ENCODE results near the gene SOWAHC.

Gene SOWAHC

DNA sequence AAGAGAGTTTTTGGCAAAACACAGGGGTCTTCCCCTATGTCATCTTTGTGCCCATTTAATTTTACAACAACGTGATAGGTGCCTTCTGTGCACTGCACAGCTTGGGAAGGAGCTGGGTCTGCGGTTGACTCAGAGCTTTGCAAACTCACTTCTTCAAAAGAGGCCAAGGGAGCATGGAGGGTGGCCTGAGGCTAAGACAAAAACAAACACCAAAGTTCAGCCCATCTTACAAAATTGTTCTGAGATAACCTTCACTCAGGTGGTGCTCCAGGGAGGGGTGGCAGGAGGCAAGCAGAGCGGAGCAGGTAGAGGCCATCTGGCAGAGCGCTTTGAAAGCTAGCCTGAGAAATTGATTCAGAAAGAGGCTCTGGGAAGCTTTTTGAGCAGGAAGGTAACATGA lies 9.8 kb downstream of the SOWAHC start:
- ChIA-PET POLR2A (interaction anchor here (5.2 kb wide), 1 partner anchor 9 kb away, joined by 18 read pairs; the partner anchor contains the start of genes SEPTIN10 and SOWAHC), CTCF (no interaction called here)

DNA sequence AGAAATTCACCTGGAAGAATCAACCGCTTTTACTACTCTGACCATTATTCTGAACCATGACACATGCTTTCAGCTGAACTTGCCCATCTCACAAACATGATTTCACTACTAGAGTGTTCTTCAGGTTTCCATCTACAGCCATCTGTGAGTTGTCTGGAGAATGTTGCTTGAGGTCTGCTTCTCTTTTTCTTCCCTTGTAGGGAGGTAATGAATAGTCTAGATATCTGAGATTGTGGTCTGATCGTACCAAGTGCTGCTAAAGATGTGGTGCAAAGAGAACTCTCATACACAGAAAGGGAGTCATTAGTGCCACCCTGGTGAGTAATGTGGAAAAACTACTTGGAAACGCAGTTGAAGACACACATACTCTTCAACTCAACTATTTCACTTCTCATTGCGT lies 10.2 kb downstream of the SOWAHC start:
- Histone ChIP-seq H3K4me3 (ENCODE audit: low read depth, low read length) (no peak overlapping the region), H3K9me3 (ENCODE audit: control insufficient read depth, insufficient read depth, low read depth, low read length) (no peaks in the 10 kb centered on the region), H3K27ac (ENCODE audit: extremely low read depth, low read depth, low read length) (no peak overlapping the region), H3K36me3 (ENCODE audit: control insufficient read depth in 2 of 2, insufficient read depth in 1 of 2, low read length in 2 of 2) (no peaks in the 10 kb centered on the region), H3K4me1 (ENCODE audit: control insufficient read depth, insufficient read depth, low read length) (no peaks in the 10 kb centered on the region)
- ChIA-PET POLR2A (interaction anchor here (5.2 kb wide), 1 partner anchor 10 kb away, joined by 18 read pairs; the partner anchor contains the start of genes SEPTIN10 and SOWAHC), CTCF (no interaction called here)
- no peak for TF ChIP-seq SALL2 (tag by site-specific recombination; IDR thresholded peaks at IDR 0.05; ENCODE audit: borderline replicate concordance)
- TF ChIP-seq, protein P1, sequence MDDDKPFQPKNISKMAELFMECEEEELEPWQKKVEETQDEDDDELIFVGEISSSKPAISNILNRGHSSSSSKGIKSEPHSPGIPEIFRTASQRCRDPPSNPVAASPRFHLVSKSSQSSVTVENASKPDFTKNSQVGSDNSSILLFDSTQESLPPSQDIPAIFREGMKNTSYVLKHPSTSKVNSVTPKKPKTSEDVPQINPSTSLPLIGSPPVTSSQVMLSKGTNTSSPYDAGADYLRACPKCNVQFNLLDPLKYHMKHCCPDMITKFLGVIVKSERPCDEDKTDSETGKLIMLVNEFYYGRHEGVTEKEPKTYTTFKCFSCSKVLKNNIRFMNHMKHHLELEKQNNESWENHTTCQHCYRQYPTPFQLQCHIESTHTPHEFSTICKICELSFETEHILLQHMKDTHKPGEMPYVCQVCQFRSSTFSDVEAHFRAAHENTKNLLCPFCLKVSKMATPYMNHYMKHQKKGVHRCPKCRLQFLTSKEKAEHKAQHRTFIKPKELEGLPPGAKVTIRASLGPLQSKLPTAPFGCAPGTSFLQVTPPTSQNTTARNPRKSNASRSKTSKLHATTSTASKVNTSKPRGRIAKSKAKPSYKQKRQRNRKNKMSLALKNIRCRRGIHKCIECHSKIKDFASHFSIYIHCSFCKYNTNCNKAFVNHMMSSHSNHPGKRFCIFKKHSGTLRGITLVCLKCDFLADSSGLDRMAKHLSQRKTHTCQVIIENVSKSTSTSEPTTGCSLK (tag by site-specific recombination; IDR thresholded peaks at IDR 0.05) = no peak
- no peak for TF ChIP-seq GLI4 (tag by site-specific recombination; IDR thresholded peaks at IDR 0.05)
- TF ChIP-seq, protein P2, sequence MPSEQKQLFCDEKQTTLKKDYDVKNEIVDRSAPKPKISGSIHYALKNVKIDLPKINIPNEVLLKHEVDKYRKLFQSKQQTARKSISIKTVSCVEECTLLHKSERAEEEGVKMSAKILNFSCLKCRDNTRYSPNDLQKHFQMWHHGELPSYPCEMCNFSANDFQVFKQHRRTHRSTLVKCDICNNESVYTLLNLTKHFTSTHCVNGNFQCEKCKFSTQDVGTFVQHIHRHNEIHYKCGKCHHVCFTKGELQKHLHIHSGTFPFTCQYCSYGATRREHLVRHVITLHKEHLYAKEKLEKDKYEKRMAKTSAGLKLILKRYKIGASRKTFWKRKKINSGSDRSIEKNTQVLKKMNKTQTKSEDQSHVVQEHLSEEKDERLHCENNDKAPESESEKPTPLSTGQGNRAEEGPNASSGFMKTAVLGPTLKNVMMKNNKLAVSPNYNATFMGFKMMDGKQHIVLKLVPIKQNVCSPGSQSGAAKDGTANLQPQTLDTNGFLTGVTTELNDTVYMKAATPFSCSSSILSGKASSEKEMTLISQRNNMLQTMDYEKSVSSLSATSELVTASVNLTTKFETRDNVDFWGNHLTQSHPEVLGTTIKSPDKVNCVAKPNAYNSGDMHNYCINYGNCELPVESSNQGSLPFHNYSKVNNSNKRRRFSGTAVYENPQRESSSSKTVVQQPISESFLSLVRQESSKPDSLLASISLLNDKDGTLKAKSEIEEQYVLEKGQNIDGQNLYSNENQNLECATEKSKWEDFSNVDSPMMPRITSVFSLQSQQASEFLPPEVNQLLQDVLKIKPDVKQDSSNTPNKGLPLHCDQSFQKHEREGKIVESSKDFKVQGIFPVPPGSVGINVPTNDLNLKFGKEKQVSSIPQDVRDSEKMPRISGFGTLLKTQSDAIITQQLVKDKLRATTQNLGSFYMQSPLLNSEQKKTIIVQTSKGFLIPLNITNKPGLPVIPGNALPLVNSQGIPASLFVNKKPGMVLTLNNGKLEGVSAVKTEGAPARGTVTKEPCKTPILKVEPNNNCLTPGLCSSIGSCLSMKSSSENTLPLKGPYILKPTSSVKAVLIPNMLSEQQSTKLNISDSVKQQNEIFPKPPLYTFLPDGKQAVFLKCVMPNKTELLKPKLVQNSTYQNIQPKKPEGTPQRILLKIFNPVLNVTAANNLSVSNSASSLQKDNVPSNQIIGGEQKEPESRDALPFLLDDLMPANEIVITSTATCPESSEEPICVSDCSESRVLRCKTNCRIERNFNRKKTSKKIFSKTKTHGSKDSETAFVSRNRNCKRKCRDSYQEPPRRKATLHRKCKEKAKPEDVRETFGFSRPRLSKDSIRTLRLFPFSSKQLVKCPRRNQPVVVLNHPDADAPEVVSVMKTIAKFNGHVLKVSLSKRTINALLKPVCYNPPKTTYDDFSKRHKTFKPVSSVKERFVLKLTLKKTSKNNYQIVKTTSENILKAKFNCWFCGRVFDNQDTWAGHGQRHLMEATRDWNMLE (tag by site-specific recombination; conservative IDR thresholded peaks at IDR 0.05; ENCODE audit: low read depth) = no peak
- no peak for TF ChIP-seq ZNF521 (tag by site-specific recombination; IDR thresholded peaks at IDR 0.05)
- TF ChIP-seq ZNF621 (tag by site-specific recombination; IDR thresholded peaks at IDR 0.05) = no peak
- TF ChIP-seq ZNF174 (tag by site-specific recombination; IDR thresholded peaks at IDR 0.05) = no peak
- no peak for TF ChIP-seq ZSCAN23 (tag by site-specific recombination; IDR thresholded peaks at IDR 0.05)
- TF ChIP-seq OVOL3 (tag by site-specific recombination; IDR thresholded peaks at IDR 0.05) = no peak
- no peak for TF ChIP-seq ZNF473 (tag by site-specific recombination; IDR thresholded peaks at IDR 0.05)
- TF ChIP-seq, protein P3, sequence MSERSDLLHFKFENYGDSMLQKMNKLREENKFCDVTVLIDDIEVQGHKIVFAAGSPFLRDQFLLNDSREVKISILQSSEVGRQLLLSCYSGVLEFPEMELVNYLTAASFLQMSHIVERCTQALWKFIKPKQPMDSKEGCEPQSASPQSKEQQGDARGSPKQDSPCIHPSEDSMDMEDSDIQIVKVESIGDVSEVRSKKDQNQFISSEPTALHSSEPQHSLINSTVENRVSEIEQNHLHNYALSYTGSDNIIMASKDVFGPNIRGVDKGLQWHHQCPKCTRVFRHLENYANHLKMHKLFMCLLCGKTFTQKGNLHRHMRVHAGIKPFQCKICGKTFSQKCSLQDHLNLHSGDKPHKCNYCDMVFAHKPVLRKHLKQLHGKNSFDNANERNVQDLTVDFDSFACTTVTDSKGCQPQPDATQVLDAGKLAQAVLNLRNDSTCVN (tag by site-specific recombination; optimal IDR thresholded peaks at IDR 0.05) = no peak
- TF ChIP-seq ZNF677 (tag by site-specific recombination; IDR thresholded peaks at IDR 0.05) = no peak
- TF ChIP-seq, protein P4, sequence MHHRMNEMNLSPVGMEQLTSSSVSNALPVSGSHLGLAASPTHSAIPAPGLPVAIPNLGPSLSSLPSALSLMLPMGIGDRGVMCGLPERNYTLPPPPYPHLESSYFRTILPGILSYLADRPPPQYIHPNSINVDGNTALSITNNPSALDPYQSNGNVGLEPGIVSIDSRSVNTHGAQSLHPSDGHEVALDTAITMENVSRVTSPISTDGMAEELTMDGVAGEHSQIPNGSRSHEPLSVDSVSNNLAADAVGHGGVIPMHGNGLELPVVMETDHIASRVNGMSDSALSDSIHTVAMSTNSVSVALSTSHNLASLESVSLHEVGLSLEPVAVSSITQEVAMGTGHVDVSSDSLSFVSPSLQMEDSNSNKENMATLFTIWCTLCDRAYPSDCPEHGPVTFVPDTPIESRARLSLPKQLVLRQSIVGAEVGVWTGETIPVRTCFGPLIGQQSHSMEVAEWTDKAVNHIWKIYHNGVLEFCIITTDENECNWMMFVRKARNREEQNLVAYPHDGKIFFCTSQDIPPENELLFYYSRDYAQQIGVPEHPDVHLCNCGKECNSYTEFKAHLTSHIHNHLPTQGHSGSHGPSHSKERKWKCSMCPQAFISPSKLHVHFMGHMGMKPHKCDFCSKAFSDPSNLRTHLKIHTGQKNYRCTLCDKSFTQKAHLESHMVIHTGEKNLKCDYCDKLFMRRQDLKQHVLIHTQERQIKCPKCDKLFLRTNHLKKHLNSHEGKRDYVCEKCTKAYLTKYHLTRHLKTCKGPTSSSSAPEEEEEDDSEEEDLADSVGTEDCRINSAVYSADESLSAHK (tag by site-specific recombination; IDR thresholded peaks at IDR 0.05) = no peak
- TF ChIP-seq ZNF776 (tag by site-specific recombination; IDR thresholded peaks at IDR 0.05; ENCODE audit: borderline replicate concordance) = no peak
- no peak for TF ChIP-seq KLF8 (tag by site-specific recombination; IDR thresholded peaks at IDR 0.05)

More for the DNA sequence above, 9.8 kb downstream of the SOWAHC start:
- Histone ChIP-seq H3K4me3 (ENCODE audit: low read depth, low read length) (no peak overlapping the region), H3K36me3 (ENCODE audit: control insufficient read depth in 2 of 2, insufficient read depth in 1 of 2, low read length in 2 of 2) (no peaks in the 10 kb centered on the region), H3K4me1 (ENCODE audit: control insufficient read depth, insufficient read depth, low read length) (no peaks in the 10 kb centered on the region), H3K27ac (ENCODE audit: extremely low read depth, low read depth, low read length) (no peak overlapping the region), H3K9me3 (ENCODE audit: control insufficient read depth, insufficient read depth, low read depth, low read length) (no peaks in the 10 kb centered on the region)
- TF ChIP-seq ZNF112 (tag by site-specific recombination; IDR thresholded peaks at IDR 0.05) (no peak), ZNF354C (tag by site-specific recombination; IDR thresholded peaks at IDR 0.05; ENCODE audit: borderline replicate concordance, low read depth) (no peak), ZNF350 (tag by site-specific recombination; IDR thresholded peaks at IDR 0.05) (no peak), ZNF221 (tag by site-specific recombination; IDR thresholded peaks at IDR 0.05; ENCODE audit: borderline replicate concordance) (no peak), RBAK (tag by site-specific recombination; IDR thresholded peaks at IDR 0.05) (no peak), ZNF658 (tag by site-specific recombination; IDR thresholded peaks at IDR 0.05) (no peak), ZNF266 (tag by site-specific recombination; IDR thresholded peaks at IDR 0.05; ENCODE audit: low read depth) (no peak)
- TF ChIP-seq, protein P5, sequence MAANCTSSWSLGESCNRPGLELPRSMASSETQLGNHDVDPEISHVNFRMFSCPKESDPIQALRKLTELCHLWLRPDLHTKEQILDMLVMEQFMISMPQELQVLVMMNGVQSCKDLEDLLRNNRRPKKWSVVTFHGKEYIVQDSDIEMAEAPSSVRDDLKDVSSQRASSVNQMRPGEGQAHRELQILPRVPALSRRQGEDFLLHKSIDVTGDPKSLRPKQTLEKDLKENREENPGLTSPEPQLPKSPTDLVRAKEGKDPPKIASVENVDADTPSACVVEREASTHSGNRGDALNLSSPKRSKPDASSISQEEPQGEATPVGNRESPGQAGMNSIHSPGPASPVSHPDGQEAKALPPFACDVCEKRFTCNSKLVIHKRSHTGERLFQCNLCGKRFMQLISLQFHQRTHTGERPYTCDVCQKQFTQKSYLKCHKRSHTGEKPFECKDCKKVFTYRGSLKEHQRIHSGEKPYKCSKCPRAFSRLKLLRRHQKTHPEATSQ (tag by site-specific recombination; IDR thresholded peaks at IDR 0.05) = no peak
- TF ChIP-seq, protein P6, sequence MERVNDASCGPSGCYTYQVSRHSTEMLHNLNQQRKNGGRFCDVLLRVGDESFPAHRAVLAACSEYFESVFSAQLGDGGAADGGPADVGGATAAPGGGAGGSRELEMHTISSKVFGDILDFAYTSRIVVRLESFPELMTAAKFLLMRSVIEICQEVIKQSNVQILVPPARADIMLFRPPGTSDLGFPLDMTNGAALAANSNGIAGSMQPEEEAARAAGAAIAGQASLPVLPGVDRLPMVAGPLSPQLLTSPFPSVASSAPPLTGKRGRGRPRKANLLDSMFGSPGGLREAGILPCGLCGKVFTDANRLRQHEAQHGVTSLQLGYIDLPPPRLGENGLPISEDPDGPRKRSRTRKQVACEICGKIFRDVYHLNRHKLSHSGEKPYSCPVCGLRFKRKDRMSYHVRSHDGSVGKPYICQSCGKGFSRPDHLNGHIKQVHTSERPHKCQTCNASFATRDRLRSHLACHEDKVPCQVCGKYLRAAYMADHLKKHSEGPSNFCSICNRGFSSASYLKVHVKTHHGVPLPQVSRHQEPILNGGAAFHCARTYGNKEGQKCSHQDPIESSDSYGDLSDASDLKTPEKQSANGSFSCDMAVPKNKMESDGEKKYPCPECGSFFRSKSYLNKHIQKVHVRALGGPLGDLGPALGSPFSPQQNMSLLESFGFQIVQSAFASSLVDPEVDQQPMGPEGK (tag by site-specific recombination; IDR thresholded peaks at IDR 0.05) = no peak

Measured in HEK293 (cell line).